WERI-Rb-1 (cell line): ENCODE results near the gene CACNB2.

ENCODE experiments used
- DNase-seq: peaks from one replicate; pipeline ENCODE4 v3.0.0-alpha.2; 2020
- H3K27ac ChIP-seq: fragments of 250-450 bp; sonication (Bioruptor Pico); 2 replicates; pipeline ENCODE4 v1.5.1; 2020; ENCODE audit warnings: mild to moderate bottlenecking, moderate library complexity
- H3K27me3 ChIP-seq: fragments of 250-450 bp; sonication (Bioruptor Pico); 2 replicates; pipeline ENCODE4 v1.5.1; 2021; ENCODE audit warnings: mild to moderate bottlenecking, low read depth, moderate library complexity; ENCODE audit not compliant: insufficient read depth, severe bottlenecking
- H3K36me3 ChIP-seq: fragments of 250-450 bp; sonication (Bioruptor Pico); 2 replicates; pipeline ENCODE4 v1.5.1; 2020; ENCODE audit warnings: mild to moderate bottlenecking, moderate library complexity
- H3K4me3 ChIP-seq: 2 replicates; pipeline ENCODE4 v1.5.1; 2011; ENCODE audit warnings: low read depth, mild to moderate bottlenecking, control low read depth, low read length
- H3K9me3 ChIP-seq: fragments of 250-450 bp; sonication (Bioruptor Pico); 2 replicates; pipeline ENCODE4 v1.5.1; 2021; ENCODE audit warnings: mild to moderate bottlenecking, moderate library complexity; ENCODE audit not compliant: severe bottlenecking
- CTCF ChIP-seq: IDR thresholded peaks from 2 replicates; pipeline ENCODE4 v1.5.1; 2011; ENCODE audit warnings: low read depth, mild to moderate bottlenecking, control low read depth, inconsistent platforms, low read length

Gene CACNB2

GRCh38 chr10:18268005-18268404 is 127.8 kb downstream of the CACNB2 start:
- no peaks in the 10 kb centered on the region for H3K36me3 ChIP-seq
- no peak overlapping the region for H3K4me3 ChIP-seq
- TF ChIP-seq CTCF, result no peak
- H3K9me3 ChIP-seq, result no peaks in the 10 kb centered on the region
- no peak for DNase-seq
- H3K27me3 ChIP-seq, result no peaks in the 10 kb centered on the region
- no peak overlapping the region for H3K27ac ChIP-seq

GRCh38 chr10:18271491-18271890 is 131.3 kb downstream of the CACNB2 start:
- Histone ChIP-seq H3K27ac (no peak overlapping the region), H3K27me3 (no peaks in the 10 kb centered on the region), H3K4me3 (no peak overlapping the region), H3K36me3 (no peaks in the 10 kb centered on the region), H3K9me3 (no peaks in the 10 kb centered on the region)
- no peak for TF ChIP-seq CTCF
- no peak for DNase-seq

- Histone ChIP-seq H3K27me3 (no peaks in the 10 kb centered on the region), H3K27ac (no peak overlapping the region), H3K36me3 (no peaks in the 10 kb centered on the region), H3K9me3 (no peaks in the 10 kb centered on the region), H3K4me3 (no peak overlapping the region)
- DNase-seq, result peak; percentile 33
- TF ChIP-seq CTCF, result no peak
Measured at GRCh38 chr10:18273039-18273438, 132.8 kb downstream of the CACNB2 start.

GRCh38 chr10:18278181-18278580 is 138.0 kb downstream of the CACNB2 start:
- no peaks in the 10 kb centered on the region for H3K36me3 ChIP-seq

GRCh38 chr10:18279173-18279572 is 138.9 kb downstream of the CACNB2 start:
- Histone ChIP-seq H3K36me3 (no peaks in the 10 kb centered on the region), H3K4me3 (no peak overlapping the region), H3K27me3 (no peaks in the 10 kb centered on the region), H3K27ac (no peak overlapping the region), H3K9me3 (no peaks in the 10 kb centered on the region)
- TF ChIP-seq CTCF, result no peak
- DNase-seq, result no peak

More at GRCh38 chr10:18278181-18278580, 138.0 kb downstream of the CACNB2 start:
- no peaks in the 10 kb centered on the region for H3K9me3 ChIP-seq
- no peak overlapping the region for H3K4me3 ChIP-seq
- DNase-seq, result no peak
- H3K27me3 ChIP-seq, result no peaks in the 10 kb centered on the region
- no peak overlapping the region for H3K27ac ChIP-seq
- TF ChIP-seq CTCF, result no peak

- TF ChIP-seq CTCF, result no peak
- Histone ChIP-seq H3K36me3 (no peaks in the 10 kb centered on the region), H3K4me3 (no peak overlapping the region), H3K27me3 (no peaks in the 10 kb centered on the region), H3K27ac (no peak overlapping the region), H3K9me3 (no peaks in the 10 kb centered on the region)
- no peak for DNase-seq
Measured at GRCh38 chr10:18282094-18282493, 141.9 kb downstream of the CACNB2 start.
